ENCODE data around the gene OR2Z1. TPM values are rescaled to one million over a fixed set of nuclear protein-coding genes. Genes with fewer than 3 reads are reported as not detected.

OR2Z1 gene
- total RNA-seq, 1 experiment from 2014 or later = not detected

- intact Hi-C loops (cut with micrococcal nuclease) = no loop called here
- Mint-ChIP-seq H3K4me1 (ENCODE audit: insufficient read depth, unreplicated experiment) (no peaks in the 10 kb centered on the region), H3K27ac (ENCODE audit: low read depth, unreplicated experiment) (no peak overlapping the region), H3K4me3 (ENCODE audit: unreplicated experiment) (no peak overlapping the region), H3K36me3 (ENCODE audit: insufficient read depth, unreplicated experiment) (no peaks in the 10 kb centered on the region), H3K9me3 (ENCODE audit: unreplicated experiment) (peaks cover 45% of the 10 kb centered on the region), H3K27me3 (ENCODE audit: insufficient read depth, unreplicated experiment) (no peaks in the 10 kb centered on the region)
- CTCF ChIA-PET = interaction anchor here (0.7 kb wide), 1 partner anchor 14 kb away, joined by 3 read pairs; no protein-coding TSS in a partner anchor
- no peak for DNase-seq (ENCODE audit: unreplicated experiment)
- no TSS peak for BruUV-seq (replicated peaks)
- POLR2A ChIA-PET = no interaction called here
- no peak for TF ChIP-seq CTCF (IDR thresholded peaks at IDR 0.05; ENCODE audit: unreplicated experiment)
Measured at GRCh38 chr19:8680676-8681344, 40.6 kb upstream of the OR2Z1 start.

- Mint-ChIP-seq H3K9me3 (ENCODE audit: unreplicated experiment) (peaks cover 41% of the 10 kb centered on the region), H3K27ac (ENCODE audit: low read depth, unreplicated experiment) (no peak overlapping the region), H3K36me3 (ENCODE audit: insufficient read depth, unreplicated experiment) (no peaks in the 10 kb centered on the region), H3K4me3 (ENCODE audit: unreplicated experiment) (no peak overlapping the region), H3K27me3 (ENCODE audit: insufficient read depth, unreplicated experiment) (no peaks in the 10 kb centered on the region), H3K4me1 (ENCODE audit: insufficient read depth, unreplicated experiment) (no peaks in the 10 kb centered on the region)
- intact Hi-C loops (cut with micrococcal nuclease) = no loop called here
- no peak for TF ChIP-seq CTCF (IDR thresholded peaks at IDR 0.05; ENCODE audit: unreplicated experiment)
- no TSS peak for BruUV-seq (replicated peaks)
- no peak for DNase-seq (ENCODE audit: unreplicated experiment)
- CTCF ChIA-PET = interaction anchor here (0.7 kb wide), 1 partner anchor 13 kb away, joined by 3 read pairs; no protein-coding TSS in a partner anchor
- POLR2A ChIA-PET = no interaction called here
Measured at GRCh38 chr19:8681345-8682029, 39.9 kb upstream of the OR2Z1 start.

GRCh38 chr19:8682472-8682871 is 39.0 kb upstream of the OR2Z1 start:
- BruUV-seq (replicated peaks) = no TSS peak
- H3K9me3 Mint-ChIP-seq (ENCODE audit: unreplicated experiment) = peaks cover 40% of the 10 kb centered on the region
- intact Hi-C loops (cut with micrococcal nuclease) = no loop called here

More at GRCh38 chr19:8682472-8682871, 39.0 kb upstream of the OR2Z1 start:
- Mint-ChIP-seq H3K36me3 (ENCODE audit: insufficient read depth, unreplicated experiment) (no peaks in the 10 kb centered on the region), H3K27ac (ENCODE audit: low read depth, unreplicated experiment) (no peak overlapping the region), H3K4me1 (ENCODE audit: insufficient read depth, unreplicated experiment) (no peaks in the 10 kb centered on the region), H3K27me3 (ENCODE audit: insufficient read depth, unreplicated experiment) (no peaks in the 10 kb centered on the region), H3K4me3 (ENCODE audit: unreplicated experiment) (no peak overlapping the region)
- TF ChIP-seq CTCF (IDR thresholded peaks at IDR 0.05; ENCODE audit: unreplicated experiment) = no peak
- no peak for DNase-seq (ENCODE audit: unreplicated experiment)
- ChIA-PET CTCF (no interaction called here), POLR2A (no interaction called here)
